Stimulated activated CD4-positive, alpha-beta T cell treated with anti-CD3 and anti-CD28 coated beads, Interleukin-4, amount 100 ng/mL, for 4 hours (primary cell): ENCODE data around the gene MAP3K3.

Source experiments
- DNase-seq, 2 experiments: peaks; one replicate each; pipeline ENCODE4 v3.0.0-alpha.2; 2020

Gene MAP3K3

GRCh38 chr17:63653050-63653449 lies 30.8 kb downstream of the MAP3K3 start:
- DNase-seq = no peak

GRCh38 chr17:63657786-63658185 lies 35.6 kb downstream of the MAP3K3 start:
- DNase-seq = no peak

- DNase-seq = no peak
Observed at GRCh38 chr17:63658366-63658765, 36.1 kb downstream of the MAP3K3 start.

GRCh38 chr17:63659850-63660249 lies 37.6 kb downstream of the MAP3K3 start:
- DNase-seq = no peak

GRCh38 chr17:63665527-63666214 lies 43.5 kb downstream of the MAP3K3 start:
- no peak for DNase-seq

- DNase-seq = no peak
Observed at GRCh38 chr17:63672856-63673255, 50.6 kb downstream of the MAP3K3 start.

GRCh38 chr17:63675231-63675606 lies 53.0 kb downstream of the MAP3K3 start:
- DNase-seq = no peak

- no peak for DNase-seq
Observed at GRCh38 chr17:63675607-63676546, 53.7 kb downstream of the MAP3K3 start.

- no peak for DNase-seq
Observed at GRCh38 chr17:63676584-63676983, 54.4 kb downstream of the MAP3K3 start.

- DNase-seq = no peak
Observed at GRCh38 chr17:63679214-63679613, 57.0 kb downstream of the MAP3K3 start.

- DNase-seq = no peak
Observed at GRCh38 chr17:63680700-63681099, 58.5 kb downstream of the MAP3K3 start.

GRCh38 chr17:63681530-63681929 lies 59.3 kb downstream of the MAP3K3 start:
- DNase-seq = no peak

GRCh38 chr17:63682441-63682840 lies 60.2 kb downstream of the MAP3K3 start:
- no peak for DNase-seq

GRCh38 chr17:63682981-63683380 lies 60.8 kb downstream of the MAP3K3 start:
- no peak for DNase-seq

- no peak for DNase-seq
Observed at GRCh38 chr17:63685041-63685440, 62.8 kb downstream of the MAP3K3 start.

GRCh38 chr17:63685578-63685977 lies 63.4 kb downstream of the MAP3K3 start:
- DNase-seq = no peak

GRCh38 chr17:63686138-63686685 lies 64.0 kb downstream of the MAP3K3 start:
- no peak for DNase-seq

- no peak for DNase-seq
Observed at GRCh38 chr17:63688396-63689020, 66.3 kb downstream of the MAP3K3 start.

- no peak for DNase-seq
Observed at GRCh38 chr17:63689479-63689878, 67.3 kb downstream of the MAP3K3 start.

GRCh38 chr17:63692195-63692816 lies 70.1 kb downstream of the MAP3K3 start:
- no peak for DNase-seq

GRCh38 chr17:63693411-63694113 lies 71.3 kb downstream of the MAP3K3 start:
- DNase-seq = no peak

- no peak for DNase-seq
Observed at GRCh38 chr17:63694229-63694949, 72.2 kb downstream of the MAP3K3 start.
